Endodermal cell (in vitro differentiated cells): ENCODE results near the gene FGFR2. TPM values are rescaled to one million over a fixed set of nuclear protein-coding genes. Genes with fewer than 3 reads are reported as not detected.
A peak's percentile ranks its signal among the peaks of the same experiment; 100 is the strongest.

Source experiments
- DNase-seq: peaks from one replicate; pipeline ENCODE4 v3.0.0-alpha.2; 2017
- H3K27ac ChIP-seq: 2 replicates; pipeline ENCODE4 v1.5.1; 2013; ENCODE audit warnings: mild to moderate bottlenecking, low read depth, low read length, moderate library complexity
- H3K27me3 ChIP-seq: 2 replicates; pipeline ENCODE4 v1.6.1; 2013; ENCODE audit warnings: mild to moderate bottlenecking, low read length, moderate library complexity; ENCODE audit not compliant: insufficient read depth, control insufficient read depth, poor library complexity, severe bottlenecking
- H3K36me3 ChIP-seq: 2 replicates; pipeline ENCODE4 v1.7.0; 2013; ENCODE audit warnings: mild to moderate bottlenecking, low read length, moderate library complexity; ENCODE audit not compliant: control insufficient read depth, insufficient read depth
- H3K4me1 ChIP-seq: one replicate; pipeline ENCODE4 v1.7.0; 2013; ENCODE audit warnings: low read length; ENCODE audit not compliant: control insufficient read depth, insufficient read depth
- H3K4me3 ChIP-seq: 2 replicates; pipeline ENCODE4 v1.5.1; 2013; ENCODE audit warnings: mild to moderate bottlenecking, low read length, moderate library complexity
- H3K9ac ChIP-seq: 2 replicates; pipeline ENCODE4 v1.6.1; 2013; ENCODE audit warnings: mild to moderate bottlenecking, low read length, moderate library complexity; ENCODE audit not compliant: poor library complexity, severe bottlenecking; ENCODE audit errors: extremely low read depth
- H3K9me3 ChIP-seq: 2 replicates; pipeline ENCODE4 v1.6.1; 2013; ENCODE audit warnings: mild to moderate bottlenecking, low read length, moderate library complexity; ENCODE audit not compliant: control insufficient read depth
- H3K27ac Mint-ChIP-seq: 2 replicates; pipeline ENCODE4 v1.8.0; 2020; ENCODE audit warnings: mixed read lengths
- H3K27me3 Mint-ChIP-seq: 2 replicates; pipeline ENCODE4 v1.8.0; 2021; ENCODE audit warnings: mild to moderate bottlenecking, mixed read lengths; ENCODE audit not compliant: insufficient read depth
- H3K36me3 Mint-ChIP-seq: 2 replicates; pipeline ENCODE4 v1.8.0; 2020; ENCODE audit warnings: low read depth, mixed read lengths
- H3K4me1 Mint-ChIP-seq: 2 replicates; pipeline ENCODE4 v1.8.0; 2020; ENCODE audit warnings: mixed read lengths
- H3K4me3 Mint-ChIP-seq: 2 replicates; pipeline ENCODE4 v1.8.0; 2020; ENCODE audit warnings: mild to moderate bottlenecking, moderate library complexity, mixed read lengths
- H3K9me3 Mint-ChIP-seq: 2 replicates; pipeline ENCODE4 v1.8.0; 2020; ENCODE audit warnings: mild to moderate bottlenecking, mixed read lengths
- WGBS, 2 experiments: methylation state at CpG; one replicate each; pipeline versions ENCODE4 v1.1.5 to v1.1.7; 2013; ENCODE audit warnings: missing lambda C conversion rate in 2 of 2, mixed read lengths in 1 of 2; ENCODE audit not compliant: insufficient coverage in 1 of 2, insufficient read length in 1 of 2; 5-methylcytosine and 5-hydroxymethylcytosine counted together
- total RNA-seq, 2 donors: library from RNA; stranded (reverse); fragmentation: NEBNext Ultra II Directional in 1 of 2; extraction: Animal tissue kit (Norgen Biotek cat#: 25700) in 1 of 2; gene quantifications; 2 replicates in 1 of 2; 3 replicates in 1 of 2; pipeline ENCODE4 v1.2.1, GENCODE V29; 2021
- TF ChIP-seq, protein P1 (sequence below): fragments of 200-600 bp; sonication (generic); conservative IDR thresholded peaks from 2 replicates; pipeline ENCODE4 v1.5.0; 2021; ENCODE audit warnings: antibody characterized with exemption, mild to moderate bottlenecking

FGFR2 gene
- total RNA-seq, 2 donors from 2014 or later = 56.5 to 77.0 TPM

DNA sequence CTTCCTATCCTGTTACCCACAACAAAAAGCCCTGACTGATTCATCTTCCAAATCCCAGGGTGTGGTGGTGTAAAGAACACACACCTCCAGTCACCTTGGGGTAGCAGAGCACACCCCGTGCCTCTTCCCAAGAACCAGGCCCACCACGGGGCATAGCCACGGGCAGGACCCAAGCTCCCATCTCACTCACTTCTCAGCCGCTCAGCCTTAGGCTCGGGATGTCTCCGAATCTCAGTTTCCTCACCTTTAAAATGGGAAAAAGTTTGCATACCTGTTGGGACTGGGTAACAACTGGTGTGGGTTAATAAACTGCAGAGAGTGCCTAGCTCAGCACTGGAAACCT lies 139.0 kb downstream of the FGFR2 start:
- H3K27ac Mint-ChIP-seq = peak overlapping the region; percentile 15
- Histone ChIP-seq H3K36me3 (no peaks in the 10 kb centered on the region), H3K4me1 (peaks cover 15% of the 10 kb centered on the region), H3K27me3 (no peaks in the 10 kb centered on the region), H3K9me3 (no peaks in the 10 kb centered on the region), H3K4me3 (no peak overlapping the region), H3K27ac (no peak overlapping the region), H3K9ac (no peak overlapping the region)
- H3K4me3 Mint-ChIP-seq = no peak overlapping the region
- TF ChIP-seq, protein P1, sequence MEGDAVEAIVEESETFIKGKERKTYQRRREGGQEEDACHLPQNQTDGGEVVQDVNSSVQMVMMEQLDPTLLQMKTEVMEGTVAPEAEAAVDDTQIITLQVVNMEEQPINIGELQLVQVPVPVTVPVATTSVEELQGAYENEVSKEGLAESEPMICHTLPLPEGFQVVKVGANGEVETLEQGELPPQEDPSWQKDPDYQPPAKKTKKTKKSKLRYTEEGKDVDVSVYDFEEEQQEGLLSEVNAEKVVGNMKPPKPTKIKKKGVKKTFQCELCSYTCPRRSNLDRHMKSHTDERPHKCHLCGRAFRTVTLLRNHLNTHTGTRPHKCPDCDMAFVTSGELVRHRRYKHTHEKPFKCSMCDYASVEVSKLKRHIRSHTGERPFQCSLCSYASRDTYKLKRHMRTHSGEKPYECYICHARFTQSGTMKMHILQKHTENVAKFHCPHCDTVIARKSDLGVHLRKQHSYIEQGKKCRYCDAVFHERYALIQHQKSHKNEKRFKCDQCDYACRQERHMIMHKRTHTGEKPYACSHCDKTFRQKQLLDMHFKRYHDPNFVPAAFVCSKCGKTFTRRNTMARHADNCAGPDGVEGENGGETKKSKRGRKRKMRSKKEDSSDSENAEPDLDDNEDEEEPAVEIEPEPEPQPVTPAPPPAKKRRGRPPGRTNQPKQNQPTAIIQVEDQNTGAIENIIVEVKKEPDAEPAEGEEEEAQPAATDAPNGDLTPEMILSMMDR = no peak
- peaks cover 14% of the 10 kb centered on the region for H3K27me3 Mint-ChIP-seq
- no peaks in the 10 kb centered on the region for H3K9me3 Mint-ChIP-seq
- peaks cover 58% of the 10 kb centered on the region for H3K4me1 Mint-ChIP-seq
- WGBS, 2 experiments = 82 to 87% methylated on average over 2 to 6 of the region's 6 CpGs
- no peaks in the 10 kb centered on the region for H3K36me3 Mint-ChIP-seq
- no peak for DNase-seq

DNA sequence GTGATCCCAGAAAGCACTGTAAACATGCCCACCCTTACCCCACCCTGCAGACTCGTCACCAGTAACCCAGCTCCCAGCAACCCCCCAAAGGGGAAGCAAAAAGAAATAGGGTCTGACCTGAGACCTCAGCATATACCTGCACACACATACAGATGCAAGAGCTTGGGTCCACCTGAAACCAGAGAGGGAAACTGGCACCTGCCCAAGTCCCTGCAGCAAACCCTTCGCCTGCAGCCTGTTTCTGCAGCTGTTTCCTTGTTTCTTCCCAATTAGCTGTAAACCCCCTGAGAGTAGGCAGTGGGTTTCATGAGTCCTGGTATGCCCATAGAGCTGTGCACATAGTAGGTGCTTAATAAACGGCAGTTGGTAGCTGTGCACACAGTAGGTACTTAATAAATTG lies 140.5 kb downstream of the FGFR2 start:
- Histone ChIP-seq H3K36me3 (no peaks in the 10 kb centered on the region), H3K27ac (no peak overlapping the region), H3K9me3 (no peaks in the 10 kb centered on the region), H3K9ac (no peak overlapping the region), H3K4me1 (peaks cover 16% of the 10 kb centered on the region), H3K27me3 (no peaks in the 10 kb centered on the region), H3K4me3 (no peak overlapping the region)
- TF ChIP-seq, protein P1 = no peak
- Mint-ChIP-seq H3K4me3 (no peak overlapping the region), H3K9me3 (no peaks in the 10 kb centered on the region), H3K4me1 (peaks cover 64% of the 10 kb centered on the region), H3K27me3 (peaks cover 9% of the 10 kb centered on the region), H3K36me3 (no peaks in the 10 kb centered on the region), H3K27ac (no peak overlapping the region)
- 42 to 62% methylated on average over 2 to 3 of the region's 3 CpGs for WGBS, 2 experiments
- no peak for DNase-seq

DNA sequence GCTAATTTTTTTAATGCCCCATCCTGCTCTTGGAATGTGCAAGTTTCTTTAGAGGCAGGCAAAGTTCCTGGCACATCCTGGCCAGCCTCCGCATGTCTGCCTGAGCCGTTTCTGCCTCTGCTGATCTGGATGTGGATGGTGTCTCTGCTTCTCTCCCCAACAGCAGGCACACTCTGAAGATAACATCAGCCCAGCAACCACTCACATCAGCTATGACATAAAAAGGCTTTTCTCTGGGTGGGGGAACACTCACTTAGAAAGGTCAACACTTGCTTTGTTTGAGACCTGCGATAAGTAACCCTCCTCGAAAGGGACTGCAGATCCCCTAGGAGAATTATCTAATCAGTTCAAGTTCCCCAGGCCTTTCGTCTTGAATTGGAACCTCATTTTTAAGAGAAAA lies 142.9 kb downstream of the FGFR2 start:
- TF ChIP-seq, protein P1 = no peak
- Mint-ChIP-seq H3K4me3 (peak overlapping the region; percentile 9), H3K9me3 (no peaks in the 10 kb centered on the region), H3K27ac (peak overlapping the region; percentile 57), H3K4me1 (peaks cover 74% of the 10 kb centered on the region), H3K36me3 (no peaks in the 10 kb centered on the region), H3K27me3 (peaks cover 9% of the 10 kb centered on the region)
- Histone ChIP-seq H3K36me3 (no peaks in the 10 kb centered on the region), H3K27ac (no peak overlapping the region), H3K9ac (no peak overlapping the region), H3K9me3 (no peaks in the 10 kb centered on the region), H3K4me1 (peaks cover 25% of the 10 kb centered on the region), H3K27me3 (no peaks in the 10 kb centered on the region), H3K4me3 (no peak overlapping the region)
- peak; percentile 66 for DNase-seq
- WGBS, 2 experiments = 35 to 60% methylated on average over 4 to 5 of the region's 5 CpGs
